K562 (cell line): ENCODE data around the gene HEMK1. TPM values are rescaled to one million over a fixed set of nuclear protein-coding genes. Genes with fewer than 3 reads are reported as not detected.

Experiments
- CREM ChIP-seq: IDR thresholded peaks from 2 replicates; pipeline ENCODE4 v1.6.1; 2014; ENCODE audit warnings: antibody characterized with exemption, low read depth
- MGA ChIP-seq: fragments of 450-650 bp; IDR thresholded peaks from 2 replicates; pipeline ENCODE4 v1.6.1; 2016; ENCODE audit warnings: mild to moderate bottlenecking, moderate library complexity
- PHF8 ChIP-seq: fragments of 200-600 bp; sonication (generic); IDR thresholded peaks from 2 replicates; pipeline ENCODE4 v1.6.1; 2012; ENCODE audit warnings: mixed run types, mild to moderate bottlenecking, inconsistent platforms, low read length, moderate library complexity, borderline replicate concordance
- RCOR1 ChIP-seq, 2 experiments: IDR thresholded peaks; 2 replicates each; pipeline ENCODE4 v1.6.1; 2012; ENCODE audit warnings: low read depth in 2 of 2, low read length in 2 of 2, borderline replicate concordance in 1 of 2, improper control_type of control experiment in 1 of 2
- TAF9B ChIP-seq: fragments of 450-650 bp; IDR thresholded peaks from 2 replicates; pipeline ENCODE4 v1.6.1; 2018; ENCODE audit warnings: mild to moderate bottlenecking; ENCODE audit not compliant: partially characterized antibody
- TOE1 ChIP-seq, 2 experiments: fragments of 450-650 bp in 1 of 2; sonication (generic) in 1 of 2; formaldehyde crosslinking in 1 of 2; IDR thresholded peaks; 2 replicates each; pipeline versions ENCODE4 v1.7.1 to v1.8.0; 2016 to 2022; ENCODE audit warnings: borderline replicate concordance in 2 of 2, mild to moderate bottlenecking in 2 of 2, antibody characterized with exemption in 1 of 2, inconsistent platforms in 1 of 2, low read depth in 1 of 2, missing genetic modification reagents in 1 of 2, moderate library complexity in 1 of 2
- ZBTB11 ChIP-seq, 3 experiments: fragments of 200-800 bp in 1 of 3; fragments of 250-450 bp in 1 of 3; fragments of 450-650 bp in 1 of 3; sonication (Bioruptor Pico) in 1 of 3; sonication (Bioruptor generic) in 1 of 3; formaldehyde crosslinking in 1 of 3; IDR thresholded peaks; 2 replicates each; pipeline versions ENCODE4 v1.6.1 to v1.8.0; 2016 to 2022; ENCODE audit warnings: mild to moderate bottlenecking in 2 of 3, missing genetic modification characterization in 2 of 3, missing compliant biosample characterization in 1 of 3, moderate library complexity in 1 of 3
- polyA plus RNA-seq, 8 experiments: library from polyadenylated mRNA; depleted of rRNA in 4 of 8; stranded (reverse) in 5 of 8; unstranded in 3 of 8; fragments of >200 nt; fragmentation: Nextera tagmentation in 2 of 8; fragmentation: Illumina TruSeq in 1 of 8; extraction: Ambion mirVana in 2 of 8; extraction: Trizol in 1 of 8; gene quantifications; 2 replicates each; pipeline versions ENCODE4 v1.2.1 to v1.2.3, GENCODE V29; 2011 to 2014; ENCODE audit warnings: inconsistent platforms in 1 of 8, missing spikeins in 1 of 8
- total RNA-seq, 7 experiments: library from RNA; depleted of rRNA in 6 of 7; stranded (reverse); fragments of >200 nt in 6 of 7; fragmentation: Illumina TruSeq in 2 of 7; extraction: Trizol in 2 of 7; gene quantifications; 2 replicates each; pipeline versions ENCODE4 v1.2.1 to v1.2.3, GENCODE V29; 2011 to 2021; ENCODE audit warnings: low replicate concordance in 1 of 7
- TF ChIP-seq, protein P1 (sequence below), 2 experiments: fragments of 200-800 bp in 1 of 2; sonication (Bioruptor generic) in 1 of 2; sonication (generic) in 1 of 2; formaldehyde crosslinking in 1 of 2; IDR thresholded peaks in 1 of 2; conservative IDR thresholded peaks in 1 of 2; 2 replicates each; pipeline versions ENCODE4 v1.5.0 to v1.6.1; 2016 to 2020; ENCODE audit warnings: missing compliant biosample characterization in 1 of 2, missing genetic modification characterization in 1 of 2, missing genetic modification reagents in 1 of 2

Gene HEMK1
- total and polyA plus RNA-seq, 9 of the 15 experiments (the other 6 are each of a cell fraction or from before 2014, with no cell fraction given) = 2.0 to 16.8 (median 11.4) TPM

GRCh38 chr3:50525987-50526386 is 43.3 kb upstream of the HEMK1 start (continued):
- TF ChIP-seq MGA (peak; percentile 66), TOE1 (IDR thresholded peaks at IDR 0.05; ENCODE audit: borderline replicate concordance) (no peak), TOE1 (CRISPR knock-in tag; IDR thresholded peaks at IDR 0.05; ENCODE audit: borderline replicate concordance, low read depth) (peak; percentile 40; the same call in 1 of the 2 replicates), PHF8 (no peak), TAF9B (no peak), RCOR1 (IDR thresholded peaks at IDR 0.05; ENCODE audit: borderline replicate concordance in 1 of 2, low read depth in 2 of 2, low read length in 2 of 2) (peak in 1 of 2 experiments; percentile 68; a peak in 1 of 4 replicates), CREM (peak; percentile 62; the same call in 1 of the 2 replicates), ZBTB11 (CRISPR knock-in tag; IDR thresholded peaks at IDR 0.05) (peak in 1 of 3 experiments; percentile 46; a peak in 1 of 6 replicates)
- TF ChIP-seq, protein P1, sequence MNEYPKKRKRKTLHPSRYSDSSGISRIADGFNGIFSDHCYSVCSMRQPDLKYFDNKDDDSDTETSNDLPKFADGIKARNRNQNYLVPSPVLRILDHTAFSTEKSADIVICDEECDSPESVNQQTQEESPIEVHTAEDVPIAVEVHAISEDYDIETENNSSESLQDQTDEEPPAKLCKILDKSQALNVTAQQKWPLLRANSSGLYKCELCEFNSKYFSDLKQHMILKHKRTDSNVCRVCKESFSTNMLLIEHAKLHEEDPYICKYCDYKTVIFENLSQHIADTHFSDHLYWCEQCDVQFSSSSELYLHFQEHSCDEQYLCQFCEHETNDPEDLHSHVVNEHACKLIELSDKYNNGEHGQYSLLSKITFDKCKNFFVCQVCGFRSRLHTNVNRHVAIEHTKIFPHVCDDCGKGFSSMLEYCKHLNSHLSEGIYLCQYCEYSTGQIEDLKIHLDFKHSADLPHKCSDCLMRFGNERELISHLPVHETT (CRISPR knock-in tag; conservative IDR thresholded peaks at IDR 0.05 in 1 of 2, IDR thresholded peaks at IDR 0.05 in 1 of 2) = 0 out of 4 replicates have a peak, but pooled peaks of 1 of the 2 experiments have one; percentile 51
